PFSK-1 (cell line): ENCODE measurements around the gene BRD7.

Experiments used
- POLR2AphosphoS5 ChIP-seq: IDR thresholded peaks from 2 replicates; pipeline ENCODE4 v1.6.1; 2012; ENCODE audit warnings: low read depth, mild to moderate bottlenecking, control low read depth, low read length, moderate library complexity
- REST ChIP-seq, 2 experiments: IDR thresholded peaks; 2 replicates each; pipeline versions ENCODE4 v1.6.1 to v1.8.0; 2011 to 2012; ENCODE audit warnings: low read depth in 2 of 2, low read length in 2 of 2, control low read depth in 1 of 2, inconsistent platforms in 1 of 2, mild to moderate bottlenecking in 1 of 2, moderate library complexity in 1 of 2; ENCODE audit not compliant: insufficient read depth in 1 of 2
- SIN3A ChIP-seq: IDR thresholded peaks from 2 replicates; pipeline ENCODE4 v1.6.1; 2012; ENCODE audit warnings: mild to moderate bottlenecking, low read length, moderate library complexity, borderline replicate concordance; ENCODE audit not compliant: insufficient read depth
- TAF1 ChIP-seq: IDR thresholded peaks from 2 replicates; pipeline ENCODE4 v1.6.1; 2012; ENCODE audit warnings: low read length, control low read depth, borderline replicate concordance; ENCODE audit not compliant: insufficient read depth

DNA sequence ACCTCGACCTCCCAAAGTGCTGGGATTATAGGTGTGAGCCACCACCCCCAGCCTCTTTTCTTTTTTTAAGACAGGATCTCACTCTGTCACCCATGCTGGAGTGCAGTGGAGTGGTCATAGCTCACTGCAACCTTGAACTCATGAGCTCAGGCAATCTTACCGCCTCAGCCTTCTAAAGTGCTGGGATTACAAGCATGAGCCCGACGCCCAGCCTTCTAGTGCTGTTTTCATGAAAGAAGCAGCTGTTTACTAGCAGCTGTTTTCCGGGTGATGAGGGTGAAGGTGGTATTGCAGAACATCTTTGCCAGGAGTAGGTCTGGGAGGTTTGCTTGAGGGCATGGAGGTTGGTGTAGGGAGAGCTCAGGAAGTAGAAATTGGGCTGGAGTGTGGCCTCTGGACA lies 100.4 kb downstream of the BRD7 start:
- TF ChIP-seq REST (IDR thresholded peaks at IDR 0.05; ENCODE audit: insufficient read depth in 1 of 2, low read depth in 2 of 2, low read length in 2 of 2): no peak
- no peak for TF ChIP-seq POLR2AphosphoS5
- TF ChIP-seq TAF1: no peak
- TF ChIP-seq SIN3A: no peak
